ENCODE measurements around the gene NPM3.

- no peak for TF ChIP-seq BRCA1 (IDR thresholded peaks at IDR 0.05; ENCODE audit: low read depth, low read length)
- TF ChIP-seq POLR2A (IDR thresholded peaks at IDR 0.05; ENCODE audit: control extremely low read depth in 1 of 2, low read depth in 2 of 2, low read length in 2 of 2) = no peak
- TF ChIP-seq SP2 (IDR thresholded peaks at IDR 0.05; ENCODE audit: low read length) = no peak
- TF ChIP-seq TEAD4 (IDR thresholded peaks at IDR 0.05; ENCODE audit: low read depth, low read length) = no peak
Measured at GRCh38 chr10:101769541-101770180, 13.6 kb downstream of the NPM3 start.

Measured in H1 (cell line).